ENCODE measurements around the gene PODXL. TPM values are rescaled to one million over a fixed set of nuclear protein-coding genes. Genes with fewer than 3 reads are reported as not detected.

Gene PODXL
- 13.2 and 16.7 TPM in 2 replicates for polyA plus RNA-seq (2011; rRNA removed)
- polyA plus RNA-seq (2012; cell fraction: cytosol; rRNA removed) = 17.5 and 19.7 TPM in 2 replicates
- polyA plus RNA-seq (2012; cell fraction: nucleus; rRNA removed) = 31.8 and 46.0 TPM in 2 replicates
- polyA plus RNA-seq (2017; fragmentation: RNase III; extraction: RNeasy Plus Mini Kit Qiagen cat#74134 plus additional on column Dnase treatment) = 28.4 to 35.3 TPM (median 33.6 TPM) in 3 replicates
- polyA minus RNA-seq (2011; rRNA and poly(A)+ RNA removed) = 22.7 and 24.9 TPM in 2 replicates

GRCh38 chr7:131556053-131556908 lies at the start of gene PODXL:
Gene PODXL (minus strand): TSS chr7:131556628. CDS start chr7:131556359, 269 bp downstream.
- H3K9me3 ChIP-seq = no peaks in the 10 kb centered on the region
- peaks cover 13% of the 10 kb centered on the region; the same call in 2 of the 3 replicates for H3K4me1 ChIP-seq
- DNase-seq (ENCODE audit: low read depth in 1 of 2, low spot score in 1 of 2) = peak; percentile 57 to 78
- H3K4me2 ChIP-seq = peak within 1 kb of the TSS; percentile 100
- 3% methylated on average over 12 of the region's 112 CpGs for WGBS (ENCODE audit: missing lambda C conversion rate)
- peak within 1 kb of the TSS; percentile 60 for H3K4me3 ChIP-seq
- POLR2A ChIA-PET = no interaction called here
- peak; percentile 87 for ATAC-seq
- CTCF ChIA-PET = no interaction called here
- H3K27ac ChIP-seq = peak within 1 kb of the TSS; percentile 81 to 93
- no peak for TF ChIP-seq MYC (IDR thresholded peaks at IDR 0.05; ENCODE audit: borderline replicate concordance, low read length)
- peak in 1 of 2 experiments; percentile 26; a peak in 1 of 5 replicates for TF ChIP-seq RAD21 (conservative IDR thresholded peaks at IDR 0.05 in 1 of 2, IDR thresholded peaks at IDR 0.05 in 1 of 2)
- TF ChIP-seq JUN (IDR thresholded peaks at IDR 0.05) = peak in 1 of 2 experiments; percentile 52; a peak in 1 of 5 replicates
- TF ChIP-seq E2F6 (IDR thresholded peaks at IDR 0.05; ENCODE audit: borderline replicate concordance, low read depth) = 0 out of 2 replicates have a peak, but pooled peaks have one; percentile 38
- peak; percentile 74; the same call in 1 of the 2 replicates for TF ChIP-seq RNF2 (IDR thresholded peaks at IDR 0.05; ENCODE audit: borderline replicate concordance, low read depth)
- no peak for TF ChIP-seq EP300 (IDR thresholded peaks at IDR 0.05)
- TF ChIP-seq MAX (IDR thresholded peaks at IDR 0.05) = peak; percentile 69
- TF ChIP-seq EHF (CRISPR knock-in tag; IDR thresholded peaks at IDR 0.05) = no peak
- no peak for TF ChIP-seq SREBF2 (IDR thresholded peaks at IDR 0.05)
- no peak for TF ChIP-seq ZSCAN20 (CRISPR knock-in tag; IDR thresholded peaks at IDR 0.05)
- 0 out of 2 replicates have a peak, but pooled peaks have one; percentile 19 for TF ChIP-seq PHF8 (IDR thresholded peaks at IDR 0.05; ENCODE audit: borderline replicate concordance, low read depth)
- no peak for TF ChIP-seq ZC3H11A (IDR thresholded peaks at IDR 0.05)
- TF ChIP-seq CBX8 (IDR thresholded peaks at IDR 0.05) = no peak
- TF ChIP-seq HOXB5 (CRISPR knock-in tag; IDR thresholded peaks at IDR 0.05) = no peak
- no peak for TF ChIP-seq KDM5A (IDR thresholded peaks at IDR 0.05)
- TF ChIP-seq, protein P1, sequence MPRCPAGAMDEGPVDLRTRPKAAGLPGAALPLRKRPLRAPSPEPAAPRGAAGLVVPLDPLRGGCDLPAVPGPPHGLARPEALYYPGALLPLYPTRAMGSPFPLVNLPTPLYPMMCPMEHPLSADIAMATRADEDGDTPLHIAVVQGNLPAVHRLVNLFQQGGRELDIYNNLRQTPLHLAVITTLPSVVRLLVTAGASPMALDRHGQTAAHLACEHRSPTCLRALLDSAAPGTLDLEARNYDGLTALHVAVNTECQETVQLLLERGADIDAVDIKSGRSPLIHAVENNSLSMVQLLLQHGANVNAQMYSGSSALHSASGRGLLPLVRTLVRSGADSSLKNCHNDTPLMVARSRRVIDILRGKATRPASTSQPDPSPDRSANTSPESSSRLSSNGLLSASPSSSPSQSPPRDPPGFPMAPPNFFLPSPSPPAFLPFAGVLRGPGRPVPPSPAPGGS (IDR thresholded peaks at IDR 0.05) = 0 out of 3 replicates have a peak, but pooled peaks have one; percentile 44
- TF ChIP-seq SMC3 (IDR thresholded peaks at IDR 0.05) = 0 out of 3 replicates have a peak, but pooled peaks have one; percentile 28
- no peak for TF ChIP-seq FOSB (CRISPR knock-in tag; IDR thresholded peaks at IDR 0.05)
- TF ChIP-seq POLR2A (IDR thresholded peaks at IDR 0.05; ENCODE audit: low read length) = peak; percentile 34
- TF ChIP-seq CTCF (IDR thresholded peaks at IDR 0.05) = no peak
- FAIRE-seq = no peak

- CTCF ChIA-PET = interaction anchor here (1.5 kb wide), 1 partner anchor 20 kb away, joined by 4 read pairs; no protein-coding TSS in a partner anchor
- no peak for ATAC-seq
Measured at GRCh38 chr7:131605280-131605878, 49.0 kb upstream of the PODXL start.

More at GRCh38 chr7:131605280-131605878, 49.0 kb upstream of the PODXL start:
- Histone ChIP-seq H3K4me2 (peak overlapping the region; percentile 49; the same call in 2 of the 3 replicates), H3K9me3 (no peaks in the 10 kb centered on the region), H3K4me3 (no peak overlapping the region), H3K27ac (peak overlapping the region; percentile 32 to 59; a peak in 4 of 6 replicates), H3K4me1 (peaks cover 37% of the 10 kb centered on the region)
- POLR2A ChIA-PET = no interaction called here
- DNase-seq (ENCODE audit: low read depth in 1 of 2, low spot score in 1 of 2) = no peak
- no peak for FAIRE-seq
- TF ChIP-seq ZNF302 (CRISPR knock-in tag; IDR thresholded peaks at IDR 0.05) (no peak), FOSL2 (IDR thresholded peaks at IDR 0.05) (no peak), FOSL2 (CRISPR knock-in tag; IDR thresholded peaks at IDR 0.05) (no peak), PHF8 (IDR thresholded peaks at IDR 0.05; ENCODE audit: borderline replicate concordance, low read depth) (no peak), TP53 (CRISPR knock-in tag; IDR thresholded peaks at IDR 0.05) (no peak), BHLHE40 (IDR thresholded peaks at IDR 0.05; ENCODE audit: low read depth, low read length) (no peak), CBX2 (IDR thresholded peaks at IDR 0.05; ENCODE audit: borderline replicate concordance, low read depth) (no peak), MYC (IDR thresholded peaks at IDR 0.05; ENCODE audit: borderline replicate concordance, low read length) (no peak), CHD2 (IDR thresholded peaks at IDR 0.05; ENCODE audit: low read length, partially characterized antibody) (no peak), RFX5 (IDR thresholded peaks at IDR 0.05) (no peak), TFCP2L1 (CRISPR knock-in tag; IDR thresholded peaks at IDR 0.05) (no peak), MAZ (IDR thresholded peaks at IDR 0.05; ENCODE audit: borderline replicate concordance, low read depth, low read length) (no peak), RNF2 (IDR thresholded peaks at IDR 0.05; ENCODE audit: borderline replicate concordance, low read depth) (no peak), HOXA7 (CRISPR knock-in tag; IDR thresholded peaks at IDR 0.05) (no peak), ESRRA (IDR thresholded peaks at IDR 0.05; ENCODE audit: borderline replicate concordance, low read length) (no peak)
- 85% methylated on average over 9 of the region's 9 CpGs for WGBS (ENCODE audit: missing lambda C conversion rate)

All from A549 (cell line).